OCI-LY1 (cell line): ENCODE results near the gene FHIP1B.

Experiments used
- H2AFZ ChIP-seq: fragments of 200-600 bp; sonication (generic), shearing (Covaris generic); 2 replicates; pipeline ENCODE4 v1.6.0; 2014; ENCODE audit warnings: antibody characterized with exemption, mild to moderate bottlenecking, low read length
- H3F3A ChIP-seq: fragments of 200-600 bp; sonication (generic), shearing (Covaris generic); 2 replicates; pipeline ENCODE4 v1.6.0; 2014; ENCODE audit warnings: mild to moderate bottlenecking, antibody characterized with exemption, low read length, moderate library complexity; ENCODE audit not compliant: insufficient read depth
- H3K27ac ChIP-seq: fragments of 200-600 bp; sonication (generic); 2 replicates; pipeline ENCODE4 v1.5.1; 2014; ENCODE audit warnings: low read length, mixed run types, mild to moderate bottlenecking, low read depth; ENCODE audit not compliant: poor library complexity, severe bottlenecking
- H3K27me3 ChIP-seq: fragments of 200-600 bp; sonication (generic); 2 replicates; pipeline ENCODE4 v1.6.0; 2014; ENCODE audit warnings: antibody characterized with exemption, mild to moderate bottlenecking, low read length, moderate library complexity; ENCODE audit not compliant: insufficient read depth
- H3K36me3 ChIP-seq: fragments of 200-600 bp; sonication (generic); 2 replicates; pipeline ENCODE4 v1.6.1; 2014; ENCODE audit warnings: mild to moderate bottlenecking, antibody characterized with exemption, low read length, moderate library complexity, mixed read lengths; ENCODE audit not compliant: insufficient read depth
- H3K4me1 ChIP-seq: fragments of 200-600 bp; sonication (generic); 2 replicates; pipeline ENCODE4 v1.5.1; 2014; ENCODE audit warnings: mild to moderate bottlenecking, low read length, moderate library complexity; ENCODE audit not compliant: insufficient read depth, severe bottlenecking
- H3K4me2 ChIP-seq: fragments of 200-600 bp; sonication (generic), shearing (Covaris generic); 2 replicates; pipeline ENCODE4 v1.6.1; 2014; ENCODE audit warnings: low read length
- H3K4me3 ChIP-seq: fragments of 200-600 bp; sonication (generic); 2 replicates; pipeline ENCODE4 v1.5.1; 2014; ENCODE audit warnings: low read length, low read depth, mild to moderate bottlenecking, mixed read lengths; ENCODE audit not compliant: poor library complexity, severe bottlenecking
- H3K79me2 ChIP-seq: fragments of 200-600 bp; shearing (Covaris generic); 2 replicates; pipeline ENCODE4 v1.6.1; 2016; ENCODE audit warnings: mixed run types, low read length, mixed read lengths; ENCODE audit not compliant: insufficient read depth
- H3K9ac ChIP-seq: fragments of 200-600 bp; sonication (generic), shearing (Covaris generic); 2 replicates; pipeline ENCODE4 v1.6.1; 2014; ENCODE audit warnings: mild to moderate bottlenecking, low read length, mixed read lengths
- H3K9me2 ChIP-seq: fragments of 200-600 bp; sonication (generic), shearing (Covaris generic); 2 replicates; pipeline ENCODE4 v1.6.1; 2014; ENCODE audit warnings: low read depth, mild to moderate bottlenecking, low read length, mixed read lengths
- H3K9me3 ChIP-seq: fragments of 200-600 bp; shearing (Covaris generic); 2 replicates; pipeline ENCODE4 v1.6.1; 2014; ENCODE audit warnings: low read length, mixed read lengths
- H4K20me1 ChIP-seq: fragments of 200-600 bp; sonication (generic), shearing (Covaris generic); 2 replicates; pipeline ENCODE4 v1.6.0; 2016; ENCODE audit warnings: mild to moderate bottlenecking, low read length; ENCODE audit not compliant: insufficient read depth
- CTCF ChIP-seq: fragments of 200-600 bp; sonication (generic), shearing (Covaris generic); IDR thresholded peaks from 2 replicates; pipeline ENCODE4 v1.5.1; 2017; ENCODE audit warnings: mild to moderate bottlenecking, antibody characterized with exemption, low read length, moderate library complexity, mixed read lengths
- EZH2 ChIP-seq: fragments of 200-600 bp; sonication (generic), shearing (Covaris generic); IDR thresholded peaks from 2 replicates; pipeline ENCODE4 v1.8.0; 2017; ENCODE audit warnings: borderline replicate concordance, mixed run types, mild to moderate bottlenecking, antibody characterized with exemption, low read length, moderate library complexity, mixed read lengths

Gene FHIP1B

DNA sequence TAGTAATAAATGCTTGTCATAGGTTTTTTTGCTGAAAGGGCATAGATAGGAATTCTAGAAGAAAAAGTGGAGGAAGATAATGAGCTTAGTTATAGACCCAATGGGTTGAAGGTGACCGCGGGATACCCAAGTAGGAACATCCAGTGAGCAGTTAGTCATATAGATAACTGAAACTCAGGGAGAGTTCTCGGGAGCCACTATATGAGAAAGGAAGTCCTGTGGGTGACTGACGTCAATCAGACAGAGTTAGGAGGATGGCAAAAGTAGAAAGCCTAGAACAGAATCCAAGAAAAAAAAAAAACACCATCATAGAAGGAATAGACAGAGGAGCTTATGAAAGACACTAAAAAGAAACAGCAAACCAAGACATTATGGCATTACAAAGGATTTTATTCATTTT lies 2.8 kb upstream of the FHIP1B start:
- no peak overlapping the region for H2AFZ ChIP-seq
- H3K4me1 ChIP-seq: peaks cover 21% of the 10 kb centered on the region
- H3K9me2 ChIP-seq: no peaks in the 10 kb centered on the region
- H4K20me1 ChIP-seq: no peaks in the 10 kb centered on the region
- H3K9ac ChIP-seq: no peak overlapping the region
- TF ChIP-seq EZH2 (no peak), CTCF (no peak)
- H3K4me2 ChIP-seq: no peak overlapping the region
- H3F3A ChIP-seq: no peaks in the 10 kb centered on the region
- H3K4me3 ChIP-seq: no peak overlapping the region
- H3K36me3 ChIP-seq: no peaks in the 10 kb centered on the region
- peaks cover 14% of the 10 kb centered on the region for H3K79me2 ChIP-seq
- no peaks in the 10 kb centered on the region for H3K27me3 ChIP-seq
- H3K27ac ChIP-seq: no peak overlapping the region
- H3K9me3 ChIP-seq: no peaks in the 10 kb centered on the region

DNA sequence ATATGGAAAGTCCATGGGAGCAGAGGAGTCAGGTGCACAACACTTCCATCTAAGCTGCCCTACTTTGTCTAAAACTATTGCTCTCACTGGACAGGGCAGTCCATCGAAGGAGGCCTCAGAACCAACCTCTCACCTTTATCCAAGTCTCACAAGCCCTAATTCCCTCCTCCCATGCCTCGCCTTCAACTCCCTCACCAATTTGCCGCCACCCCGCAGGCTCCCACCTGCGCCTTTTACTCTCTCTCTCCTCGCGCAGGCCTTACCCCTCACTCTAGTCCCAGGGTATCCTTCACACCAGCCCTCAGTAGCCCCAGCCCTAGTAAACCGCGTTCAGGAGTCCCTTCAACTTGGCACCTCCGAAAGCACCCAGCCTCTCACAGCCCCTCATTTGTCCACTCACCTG lies 451 bp downstream of the FHIP1B start:
- no peaks in the 10 kb centered on the region for H4K20me1 ChIP-seq
- peak overlapping the region; percentile 93 for H3K4me3 ChIP-seq
- peaks cover 32% of the 10 kb centered on the region for H3K4me1 ChIP-seq
- peak overlapping the region; percentile 94 for H3K4me2 ChIP-seq
- no peaks in the 10 kb centered on the region for H3F3A ChIP-seq
- no peak overlapping the region for H3K27ac ChIP-seq
- no peaks in the 10 kb centered on the region for H3K27me3 ChIP-seq
- H3K9me2 ChIP-seq: no peaks in the 10 kb centered on the region
- TF ChIP-seq EZH2: no peak
- no peak for TF ChIP-seq CTCF
- peak overlapping the region; percentile 89 for H3K9ac ChIP-seq
- no peaks in the 10 kb centered on the region for H3K36me3 ChIP-seq
- H3K79me2 ChIP-seq: peaks cover 20% of the 10 kb centered on the region
- H2AFZ ChIP-seq: no peak overlapping the region; the same call in 1 of the 2 replicates
- H3K9me3 ChIP-seq: no peaks in the 10 kb centered on the region

- Histone ChIP-seq H3K9ac (no peak overlapping the region), H3K9me3 (no peaks in the 10 kb centered on the region)
Measured at GRCh38 chr11:6232899-6233298, 1.5 kb downstream of the FHIP1B start.

More at GRCh38 chr11:6232899-6233298, 1.5 kb downstream of the FHIP1B start:
- no peak overlapping the region for H3K27ac ChIP-seq
- peaks cover 32% of the 10 kb centered on the region for H3K4me1 ChIP-seq
- no peaks in the 10 kb centered on the region for H3K9me2 ChIP-seq
- H3K36me3 ChIP-seq: no peaks in the 10 kb centered on the region
- no peaks in the 10 kb centered on the region for H3K27me3 ChIP-seq
- H3K79me2 ChIP-seq: peaks cover 20% of the 10 kb centered on the region
- H4K20me1 ChIP-seq: no peaks in the 10 kb centered on the region
- H2AFZ ChIP-seq: no peak overlapping the region
- H3K4me3 ChIP-seq: no peak overlapping the region
- TF ChIP-seq EZH2: no peak
- no peak for TF ChIP-seq CTCF
- peak overlapping the region; percentile 94 for H3K4me2 ChIP-seq
- no peaks in the 10 kb centered on the region for H3F3A ChIP-seq
